Ovary (tissue), 9 donors: ENCODE results near the gene TTC1. TPM values are rescaled to one million over a fixed set of nuclear protein-coding genes. Genes with fewer than 3 reads are reported as not detected.

Experiments
- DNase-seq, 5 donors: peaks; one replicate each; pipeline ENCODE4 v3.0.0-alpha.2; 2019 to 2020
- H3K27ac ChIP-seq, 2 donors: fragments of 200-600 bp; one replicate each; pipeline versions ENCODE4 v1.5.1 to v1.8.0; 2019 to 2022
- H3K27me3 ChIP-seq: fragments of 200-600 bp; one replicate; pipeline ENCODE4 v1.8.0; 2022
- H3K36me3 ChIP-seq: fragments of 200-600 bp; sonication (generic); one replicate; pipeline ENCODE4 v1.5.1; 2019
- H3K4me1 ChIP-seq: one replicate; pipeline ENCODE4 v1.8.1; 2013; ENCODE audit warnings: mild to moderate bottlenecking, moderate library complexity; ENCODE audit not compliant: insufficient read depth
- H3K4me3 ChIP-seq: fragments of 200-600 bp; sonication (generic); one replicate; pipeline ENCODE4 v1.5.1; 2017
- H3K9me3 ChIP-seq, 2 donors: fragments of 200-600 bp in 1 of 2; sonication (generic) in 1 of 2; one replicate each; pipeline versions ENCODE4 v1.5.1 to v1.8.1; 2013 to 2019; ENCODE audit warnings: mild to moderate bottlenecking in 1 of 2, moderate library complexity in 1 of 2
- EP300 ChIP-seq: sonication (generic); formaldehyde crosslinking; IDR thresholded peaks from one replicate; pipeline ENCODE4 v1.6.1; 2017; ENCODE audit warnings: antibody characterized with exemption
- POLR2A ChIP-seq: fragments of 450-650 bp; IDR thresholded peaks from one replicate; pipeline ENCODE4 v1.6.1; 2017; ENCODE audit warnings: antibody characterized with exemption, mild to moderate bottlenecking, moderate library complexity
- WGBS, 3 donors: extraction: QIAGEN DNeasy Blood & Tissue Kit in 1 of 3; methylation state at CpG; one replicate each; pipeline versions ENCODE4 v1.1.5 to v1.1.7; 2013 to 2017; 5-methylcytosine and 5-hydroxymethylcytosine counted together
- intact Hi-C, 4 donors: fragments of 100-400 bp; cut with DNase I; formaldehyde crosslinking; loops; one replicate each; pipeline versions ENCODE4 v1.11.0 to v1.15.1; 2022 to 2023
- polyA plus RNA-seq, 2 donors: library from polyadenylated mRNA; stranded (reverse); fragments of 200-250 nt in 1 of 2; fragments of 350-450 nt in 1 of 2; fragmentation: Illumina TruSeq in 1 of 2; extraction: RNeasy Lipid Tissue Mini Kit (QIAGEN cat#74804) in 1 of 2; gene quantifications; one replicate each; pipeline ENCODE4 v1.2.3, GENCODE V29; 2013 to 2014
- total RNA-seq, 7 donors: library from RNA; depleted of rRNA in 2 of 7; stranded (reverse); fragments of >200 nt in 2 of 7; fragmentation: NEBNext Ultra II Directional in 3 of 7; extraction: Animal tissue kit (Norgen Biotek cat#: 25700) in 3 of 7; gene quantifications; one replicate each; pipeline versions ENCODE4 v1.1.0 to v1.2.4, GENCODE V29; 2016 to 2023
- TF ChIP-seq, protein P1 (sequence below), 3 donors: fragments of 450-650 bp in 2 of 3; fragments of 200-600 bp in 1 of 3; IDR thresholded peaks; one replicate each; pipeline versions ENCODE4 v1.5.1 to v1.8.0; 2016 to 2022; ENCODE audit warnings: antibody characterized with exemption in 3 of 3, mild to moderate bottlenecking in 1 of 3
- donor health status: DM: no; HTN: no; CAD: no; lungs with moderate emphysema.
- donor health status: DM: no; HTN: no; CAD: no.
- donor health status: Bipolar disorder and iron deficiency.
- donor health status: DM: yes; HTN: yes; CAD: no.
- donor health status: DM: no; HTN: no; CAD: no.
- donor health status: DM: yes; HTN: yes; CAD: no.

Gene TTC1
- total and polyA plus RNA-seq, 9 donors, result 21.9 to 99.5 (median 37.2) TPM

DNA sequence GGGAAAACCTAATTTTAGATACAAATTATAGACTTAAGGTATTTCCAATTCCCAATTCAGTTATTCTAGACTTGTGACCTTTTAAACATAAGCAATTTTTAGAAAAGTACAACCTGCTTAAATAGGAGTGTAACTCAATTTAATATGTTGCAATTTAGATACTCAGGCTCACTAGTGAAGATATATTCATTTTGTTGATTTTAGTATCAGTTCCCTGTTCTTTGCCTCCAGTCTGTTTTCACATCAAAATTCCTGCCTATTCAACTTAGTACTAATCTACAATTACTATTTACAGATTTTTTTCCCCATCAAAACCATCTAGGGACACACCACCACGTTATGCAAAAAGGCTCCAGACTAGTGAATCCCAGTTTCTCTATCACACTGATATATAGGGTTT lies 79.9 kb downstream of the TTC1 start:
- Histone ChIP-seq H3K4me3 (no peak overlapping the region), H3K27me3 (no peaks in the 10 kb centered on the region), H3K4me1 (no peaks in the 10 kb centered on the region), H3K36me3 (no peaks in the 10 kb centered on the region), H3K9me3 (no peaks in the 10 kb centered on the region), H3K27ac (no peak overlapping the region)
- WGBS, 3 donors, result 82 to 91% (median 84%) methylated on average over 1 of the region's 1 CpG
- TF ChIP-seq EP300 (no peak), POLR2A (no peak)
- TF ChIP-seq, protein P1, sequence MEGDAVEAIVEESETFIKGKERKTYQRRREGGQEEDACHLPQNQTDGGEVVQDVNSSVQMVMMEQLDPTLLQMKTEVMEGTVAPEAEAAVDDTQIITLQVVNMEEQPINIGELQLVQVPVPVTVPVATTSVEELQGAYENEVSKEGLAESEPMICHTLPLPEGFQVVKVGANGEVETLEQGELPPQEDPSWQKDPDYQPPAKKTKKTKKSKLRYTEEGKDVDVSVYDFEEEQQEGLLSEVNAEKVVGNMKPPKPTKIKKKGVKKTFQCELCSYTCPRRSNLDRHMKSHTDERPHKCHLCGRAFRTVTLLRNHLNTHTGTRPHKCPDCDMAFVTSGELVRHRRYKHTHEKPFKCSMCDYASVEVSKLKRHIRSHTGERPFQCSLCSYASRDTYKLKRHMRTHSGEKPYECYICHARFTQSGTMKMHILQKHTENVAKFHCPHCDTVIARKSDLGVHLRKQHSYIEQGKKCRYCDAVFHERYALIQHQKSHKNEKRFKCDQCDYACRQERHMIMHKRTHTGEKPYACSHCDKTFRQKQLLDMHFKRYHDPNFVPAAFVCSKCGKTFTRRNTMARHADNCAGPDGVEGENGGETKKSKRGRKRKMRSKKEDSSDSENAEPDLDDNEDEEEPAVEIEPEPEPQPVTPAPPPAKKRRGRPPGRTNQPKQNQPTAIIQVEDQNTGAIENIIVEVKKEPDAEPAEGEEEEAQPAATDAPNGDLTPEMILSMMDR (IDR thresholded peaks at IDR 0.05), result no peak
- intact Hi-C loops, result no loop called here
- DNase-seq, result no peak

DNA sequence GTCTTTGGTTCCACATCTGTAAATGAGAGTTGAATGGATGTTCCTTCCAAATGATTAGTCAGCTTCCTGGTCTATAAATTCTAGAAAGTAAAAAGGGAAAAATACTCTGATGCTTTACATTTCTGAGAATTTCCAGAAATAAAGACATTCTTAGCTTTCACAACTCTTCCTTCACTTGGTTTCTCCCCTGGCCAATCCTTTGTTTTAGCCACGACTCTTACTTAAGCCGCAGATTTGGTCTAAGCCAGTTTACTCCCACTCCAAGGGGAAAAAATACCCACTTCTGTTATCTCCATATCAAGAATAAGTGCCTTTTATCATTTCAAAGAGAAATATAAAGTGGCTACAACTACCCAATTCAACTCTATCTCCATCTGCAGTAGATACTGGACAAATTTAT lies 80.6 kb downstream of the TTC1 start:
- H3K27ac ChIP-seq, result no peak overlapping the region
- H3K9me3 ChIP-seq, result no peaks in the 10 kb centered on the region
- no peaks in the 10 kb centered on the region for H3K27me3 ChIP-seq
- intact Hi-C loops, result no loop called here
- WGBS, 3 donors, result 91 to 94% (median 93%) methylated on average over 2 of the region's 2 CpGs
- H3K4me1 ChIP-seq, result no peaks in the 10 kb centered on the region
- TF ChIP-seq EP300, result no peak
- TF ChIP-seq, protein P1 (IDR thresholded peaks at IDR 0.05), result no peak
- no peak for TF ChIP-seq POLR2A
- DNase-seq, result no peak
- no peak overlapping the region for H3K4me3 ChIP-seq
- no peaks in the 10 kb centered on the region for H3K36me3 ChIP-seq

DNA sequence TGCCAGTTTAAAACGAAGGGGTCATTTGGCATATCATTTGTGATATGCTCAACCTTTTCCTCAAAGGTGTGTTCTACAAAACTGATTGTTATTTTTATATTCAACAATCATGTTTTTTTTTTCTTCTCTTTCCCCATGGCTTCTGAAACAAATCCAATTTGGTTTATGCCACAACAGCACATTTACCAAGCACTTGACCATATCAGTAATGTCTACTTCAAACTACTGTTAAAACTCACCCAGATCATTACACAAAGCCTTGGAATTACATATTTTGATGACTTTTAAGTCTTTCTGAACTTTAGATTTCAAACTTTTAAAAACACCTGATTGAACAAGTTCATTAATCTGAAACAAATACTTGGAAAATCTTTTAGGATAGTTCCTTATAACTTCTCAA lies 81.1 kb downstream of the TTC1 start:
- H3K27ac ChIP-seq, result no peak overlapping the region
- DNase-seq, result no peak
- no peaks in the 10 kb centered on the region for H3K9me3 ChIP-seq
- H3K4me1 ChIP-seq, result no peaks in the 10 kb centered on the region
- no peak overlapping the region for H3K4me3 ChIP-seq
- H3K36me3 ChIP-seq, result no peaks in the 10 kb centered on the region
- 86 to 93% (median 92%) methylated on average over 1 of the region's 1 CpG for WGBS, 3 donors
- TF ChIP-seq EP300 (no peak), POLR2A (no peak)
- TF ChIP-seq, protein P1 (IDR thresholded peaks at IDR 0.05), result no peak
- intact Hi-C loops, result no loop called here
- no peaks in the 10 kb centered on the region for H3K27me3 ChIP-seq

DNA sequence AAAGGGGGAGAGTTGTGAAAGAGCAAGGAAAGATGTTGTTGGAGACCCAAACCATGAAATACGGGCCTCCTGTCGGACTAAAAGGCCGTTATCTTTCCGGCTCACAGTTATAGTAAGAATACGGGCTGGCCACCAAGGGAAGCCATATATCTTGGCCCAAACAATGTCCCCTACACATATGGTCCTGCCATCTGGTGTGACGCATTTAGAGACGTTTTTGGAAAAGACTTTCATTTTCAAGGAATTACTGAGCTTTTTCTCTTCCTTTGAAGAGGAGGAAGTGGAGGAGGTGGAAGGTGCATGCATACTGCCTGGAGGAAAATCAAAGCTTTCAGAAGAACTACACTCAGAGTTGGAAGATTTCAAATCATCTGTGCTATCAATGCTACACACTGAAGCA lies 83.6 kb downstream of the TTC1 start:
- Histone ChIP-seq H3K4me1 (no peaks in the 10 kb centered on the region), H3K27ac (no peak overlapping the region), H3K36me3 (no peaks in the 10 kb centered on the region), H3K27me3 (no peaks in the 10 kb centered on the region), H3K9me3 (no peaks in the 10 kb centered on the region), H3K4me3 (no peak overlapping the region)
- intact Hi-C loops, result no loop called here
- TF ChIP-seq EP300 (no peak), POLR2A (no peak)
- TF ChIP-seq, protein P1 (IDR thresholded peaks at IDR 0.05), result no peak
- no peak for DNase-seq
- 85 to 91% (median 88%) methylated on average over 7 of the region's 7 CpGs for WGBS, 3 donors
